Rectal smooth muscle tissue (tissue), 1 donor: Measurements from ENCODE around the gene CFAP100.

ENCODE experiments used
- H3K27ac ChIP-seq: one replicate; pipeline ENCODE4 v1.7.0; 2013; ENCODE audit warnings: low read depth, low read length, inconsistent platforms
- H3K27me3 ChIP-seq: one replicate; pipeline ENCODE4 v1.7.0; 2013; ENCODE audit warnings: low read length; ENCODE audit not compliant: control insufficient read depth, insufficient read depth
- H3K36me3 ChIP-seq: one replicate; pipeline ENCODE4 v1.7.0; 2013; ENCODE audit warnings: low read length; ENCODE audit not compliant: control insufficient read depth, insufficient read depth
- H3K4me1 ChIP-seq: one replicate; pipeline ENCODE4 v1.7.0; 2013; ENCODE audit warnings: low read length; ENCODE audit not compliant: control insufficient read depth, insufficient read depth
- H3K4me3 ChIP-seq: one replicate; pipeline ENCODE4 v1.7.0; 2013; ENCODE audit warnings: low read length
- H3K9ac ChIP-seq: one replicate; pipeline ENCODE4 v1.7.0; 2013; ENCODE audit warnings: low read length

CFAP100 gene

DNA sequence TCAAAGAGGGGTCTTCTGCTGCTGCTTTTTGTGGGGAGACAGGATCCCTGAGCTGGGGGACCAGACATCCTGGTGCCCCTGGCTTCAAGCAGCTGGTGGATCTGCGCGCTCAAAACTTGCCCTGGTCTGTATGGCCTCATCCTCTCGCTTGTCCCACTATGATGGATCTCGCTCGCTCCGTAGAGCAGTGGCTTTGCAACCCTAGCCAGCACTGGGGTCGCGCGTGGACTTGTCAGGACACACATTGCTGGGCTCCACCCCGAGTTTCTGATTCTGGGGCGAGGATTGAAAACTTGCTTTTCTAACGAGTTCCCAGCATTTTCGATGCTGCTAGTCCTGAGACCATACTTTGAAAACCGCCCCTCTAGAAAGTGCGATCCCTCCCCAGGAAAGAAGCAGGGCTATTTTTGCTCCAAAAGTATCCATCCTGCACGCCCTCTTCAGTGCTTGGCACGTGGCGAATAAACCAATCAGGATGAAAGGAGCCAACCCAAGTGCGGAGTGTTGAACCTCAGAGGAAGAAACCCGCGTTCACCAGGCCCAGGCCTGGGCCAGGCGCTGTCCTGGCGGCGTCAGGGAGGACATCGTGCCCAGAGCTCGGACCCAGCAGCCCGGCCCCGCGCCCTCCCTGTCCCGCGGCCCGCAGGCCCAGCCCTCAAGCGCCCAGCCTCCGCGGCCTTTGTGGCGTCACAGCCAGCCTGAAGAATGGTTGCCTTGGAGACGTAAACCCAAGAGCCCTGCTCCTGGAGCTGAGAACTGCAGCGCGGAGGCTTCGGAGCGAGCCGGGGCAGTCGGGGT, at the start of gene CFAP100:
Gene CFAP100 (plus strand): TSS at position 731 of the 798 bp plus-strand sequence. CDS start 1,092 bp downstream, outside the sequence.
- H3K9ac ChIP-seq, result no peak within 1 kb of the TSS
- H3K4me1 ChIP-seq, result no peaks in the 10 kb centered on the region
- H3K36me3 ChIP-seq, result no peaks in the 10 kb centered on the region
- no peak within 1 kb of the TSS for H3K27ac ChIP-seq
- H3K4me3 ChIP-seq, result peak within 1 kb of the TSS; percentile 46
- H3K27me3 ChIP-seq, result no peaks in the 10 kb centered on the region

DNA sequence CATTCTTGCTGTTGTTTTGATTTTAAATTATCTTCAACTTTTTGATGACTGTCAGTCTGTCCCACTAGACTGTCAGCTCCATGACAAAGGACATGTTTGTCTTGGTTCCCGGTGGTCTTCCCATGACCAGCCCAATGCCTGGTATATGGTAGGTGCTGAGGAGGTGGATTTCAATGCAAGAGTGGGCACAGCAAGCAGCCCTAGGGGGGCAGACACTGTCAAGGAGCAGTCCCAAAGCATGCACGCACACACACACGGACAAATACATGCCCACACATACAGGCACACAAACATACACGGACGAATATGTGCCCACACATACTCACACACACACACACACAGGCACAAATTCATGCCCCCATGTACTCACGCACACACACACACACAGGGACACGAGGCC, 49.5 kb upstream of the CFAP100 start:
- Histone ChIP-seq H3K9ac (no peak overlapping the region), H3K4me1 (no peaks in the 10 kb centered on the region)

DNA sequence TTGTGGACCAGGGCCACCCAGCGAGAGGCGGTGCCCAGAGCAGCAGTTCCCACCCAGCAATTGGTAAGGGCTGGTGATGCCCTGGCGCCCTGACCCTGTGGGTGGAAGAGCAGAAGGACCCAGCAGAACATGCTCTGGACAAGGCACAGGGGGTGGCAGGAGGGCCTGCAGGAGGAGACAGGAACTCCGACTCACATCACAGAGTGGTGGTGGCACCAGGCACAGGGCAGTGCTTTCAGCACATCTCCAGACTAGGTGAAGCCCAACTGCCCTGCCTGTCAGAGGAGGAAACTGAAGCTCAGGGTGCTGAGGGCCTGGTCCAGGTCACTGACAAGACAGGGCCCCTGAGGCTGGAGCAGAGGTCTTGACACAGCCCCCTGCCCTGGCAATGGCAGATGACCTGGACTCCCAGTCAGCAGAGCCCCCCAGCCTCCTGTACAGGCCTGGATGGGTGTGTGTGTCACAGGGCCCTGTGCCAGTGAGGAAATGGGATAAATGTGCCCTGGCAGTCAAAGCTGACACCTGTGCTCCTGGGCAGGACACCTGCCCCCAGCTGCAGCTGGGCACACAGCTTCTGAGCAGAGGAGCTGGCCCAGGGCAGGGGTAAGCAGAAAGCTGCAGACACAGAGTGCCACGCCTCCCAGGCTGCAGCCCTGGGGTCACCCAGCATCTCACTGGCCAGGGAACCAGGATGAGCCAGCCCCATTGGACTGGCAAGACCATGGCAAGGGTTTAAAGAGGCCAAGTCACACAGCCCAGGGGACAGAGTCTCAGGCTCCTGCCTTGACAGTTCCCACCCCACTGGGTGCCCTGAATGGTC, 48.9 kb upstream of the CFAP100 start:
- Histone ChIP-seq H3K27ac (no peak overlapping the region), H3K9ac (no peak overlapping the region), H3K4me1 (no peaks in the 10 kb centered on the region), H3K36me3 (no peaks in the 10 kb centered on the region), H3K27me3 (no peaks in the 10 kb centered on the region), H3K4me3 (no peak overlapping the region)

More for the DNA sequence above, 49.5 kb upstream of the CFAP100 start:
- no peaks in the 10 kb centered on the region for H3K27me3 ChIP-seq
- H3K27ac ChIP-seq, result no peak overlapping the region
- no peaks in the 10 kb centered on the region for H3K36me3 ChIP-seq
- H3K4me3 ChIP-seq, result no peak overlapping the region

DNA sequence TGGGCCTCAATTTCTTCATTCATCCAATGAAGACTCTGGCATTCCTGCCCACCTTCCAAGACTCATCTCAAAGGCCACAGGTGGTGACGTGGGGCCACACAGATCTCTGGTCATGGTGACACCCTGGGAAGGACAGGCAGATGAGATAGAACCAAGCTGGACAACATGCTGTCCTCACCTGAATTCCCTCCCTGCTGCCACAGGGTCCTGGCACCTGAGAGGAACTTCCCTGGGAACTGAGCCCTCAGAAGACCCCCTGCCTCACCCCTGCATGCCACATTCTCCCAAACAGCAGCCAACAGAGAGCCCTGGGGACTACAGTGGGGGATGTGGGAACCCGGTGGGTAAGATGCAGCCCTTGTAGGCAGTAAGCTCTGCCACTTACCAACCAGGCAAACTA, 48.2 kb upstream of the CFAP100 start:
- Histone ChIP-seq H3K27ac (no peak overlapping the region), H3K4me1 (no peaks in the 10 kb centered on the region)

DNA sequence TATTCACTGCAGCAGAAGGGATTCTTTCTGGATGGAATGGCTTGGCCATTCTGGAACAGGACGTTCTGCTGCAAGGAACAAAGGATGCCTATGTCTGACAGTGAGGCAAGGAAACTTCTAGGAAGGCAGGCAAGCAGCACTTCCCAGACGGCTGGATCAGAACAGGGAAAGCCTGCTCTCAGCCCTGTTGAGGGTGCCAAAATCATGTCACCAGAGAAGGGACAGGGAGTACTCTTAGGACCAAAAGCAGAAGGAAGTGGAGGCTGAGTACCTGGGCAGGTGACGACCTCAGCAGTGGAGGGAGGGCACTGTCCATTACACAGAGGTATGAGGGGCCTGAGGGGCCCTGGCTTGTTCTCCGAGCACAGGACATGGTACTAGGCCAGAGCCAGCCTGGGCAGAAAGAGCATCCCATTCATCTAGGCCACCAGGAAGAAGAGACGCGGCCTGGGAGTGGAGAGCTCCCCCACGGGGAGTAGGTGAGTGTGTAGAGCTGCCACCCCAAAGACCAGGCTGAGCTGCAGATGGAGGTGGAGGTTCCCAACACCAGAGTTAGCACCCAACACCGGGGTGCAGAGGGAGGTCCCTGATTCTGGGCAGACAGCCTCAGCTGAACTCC, 47.1 kb upstream of the CFAP100 start:
- H3K9ac ChIP-seq, result no peak overlapping the region
- no peaks in the 10 kb centered on the region for H3K4me1 ChIP-seq
- H3K36me3 ChIP-seq, result no peaks in the 10 kb centered on the region
- H3K27ac ChIP-seq, result peak overlapping the region; percentile 16
- H3K4me3 ChIP-seq, result no peak overlapping the region
- H3K27me3 ChIP-seq, result no peaks in the 10 kb centered on the region

More for the DNA sequence above, 48.2 kb upstream of the CFAP100 start:
- H3K36me3 ChIP-seq, result no peaks in the 10 kb centered on the region
- H3K27me3 ChIP-seq, result no peaks in the 10 kb centered on the region
- H3K9ac ChIP-seq, result no peak overlapping the region
- no peak overlapping the region for H3K4me3 ChIP-seq

DNA sequence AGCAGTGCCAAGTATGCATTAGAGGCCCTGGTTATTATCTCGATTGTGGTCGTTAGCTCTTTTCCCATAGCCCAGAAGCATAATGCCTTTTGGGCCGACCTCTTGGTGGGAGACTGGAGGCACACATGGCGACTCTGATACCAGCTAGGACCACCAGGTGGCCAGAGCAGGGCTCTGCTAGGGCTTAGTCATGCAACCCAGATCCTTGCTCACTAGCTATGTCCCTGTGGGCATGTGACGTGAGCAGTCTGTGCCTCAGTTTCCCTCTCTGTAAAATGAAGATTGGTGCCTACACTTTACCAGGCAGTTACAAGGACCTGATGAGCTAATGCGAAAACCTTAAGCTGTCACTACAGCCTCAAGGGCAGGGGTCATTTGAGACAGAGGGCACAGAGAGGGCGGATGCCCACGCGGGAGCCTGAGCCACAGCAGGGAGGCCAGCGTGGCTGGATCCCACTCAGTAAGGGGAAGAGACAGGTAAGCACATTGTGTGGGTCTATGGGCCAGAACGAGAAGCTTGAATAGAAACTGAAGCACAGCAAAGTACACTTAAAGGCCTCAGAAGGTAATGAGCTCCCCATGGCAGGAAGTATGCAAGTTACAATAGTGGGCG, 46.3 kb upstream of the CFAP100 start:
- Histone ChIP-seq H3K9ac (no peak overlapping the region), H3K36me3 (no peaks in the 10 kb centered on the region), H3K27ac (peak overlapping the region; percentile 16), H3K27me3 (no peaks in the 10 kb centered on the region), H3K4me3 (no peak overlapping the region), H3K4me1 (no peaks in the 10 kb centered on the region)

DNA sequence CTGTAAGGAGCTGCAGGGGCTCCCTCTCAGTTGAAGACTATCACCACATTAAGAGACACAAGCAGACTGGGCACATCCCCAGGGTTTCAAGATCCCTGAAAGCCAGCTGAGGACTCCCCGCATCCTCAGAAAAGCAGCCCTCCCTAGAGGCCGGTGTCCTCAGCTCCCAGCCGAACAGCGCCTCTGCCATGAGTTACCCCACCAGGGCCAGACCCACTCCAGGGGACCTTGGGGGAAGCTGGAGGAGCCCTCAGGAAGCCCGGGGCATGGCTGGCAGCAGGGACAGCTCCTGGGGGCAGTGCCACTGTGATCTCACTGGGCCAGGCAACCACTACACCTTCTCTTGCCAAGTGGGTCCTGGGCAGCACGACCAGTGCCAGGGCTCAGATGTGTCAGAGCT, 45.6 kb upstream of the CFAP100 start:
- Histone ChIP-seq H3K27me3 (no peaks in the 10 kb centered on the region), H3K36me3 (no peaks in the 10 kb centered on the region), H3K9ac (no peak overlapping the region), H3K4me3 (no peak overlapping the region), H3K27ac (no peak overlapping the region), H3K4me1 (no peaks in the 10 kb centered on the region)

DNA sequence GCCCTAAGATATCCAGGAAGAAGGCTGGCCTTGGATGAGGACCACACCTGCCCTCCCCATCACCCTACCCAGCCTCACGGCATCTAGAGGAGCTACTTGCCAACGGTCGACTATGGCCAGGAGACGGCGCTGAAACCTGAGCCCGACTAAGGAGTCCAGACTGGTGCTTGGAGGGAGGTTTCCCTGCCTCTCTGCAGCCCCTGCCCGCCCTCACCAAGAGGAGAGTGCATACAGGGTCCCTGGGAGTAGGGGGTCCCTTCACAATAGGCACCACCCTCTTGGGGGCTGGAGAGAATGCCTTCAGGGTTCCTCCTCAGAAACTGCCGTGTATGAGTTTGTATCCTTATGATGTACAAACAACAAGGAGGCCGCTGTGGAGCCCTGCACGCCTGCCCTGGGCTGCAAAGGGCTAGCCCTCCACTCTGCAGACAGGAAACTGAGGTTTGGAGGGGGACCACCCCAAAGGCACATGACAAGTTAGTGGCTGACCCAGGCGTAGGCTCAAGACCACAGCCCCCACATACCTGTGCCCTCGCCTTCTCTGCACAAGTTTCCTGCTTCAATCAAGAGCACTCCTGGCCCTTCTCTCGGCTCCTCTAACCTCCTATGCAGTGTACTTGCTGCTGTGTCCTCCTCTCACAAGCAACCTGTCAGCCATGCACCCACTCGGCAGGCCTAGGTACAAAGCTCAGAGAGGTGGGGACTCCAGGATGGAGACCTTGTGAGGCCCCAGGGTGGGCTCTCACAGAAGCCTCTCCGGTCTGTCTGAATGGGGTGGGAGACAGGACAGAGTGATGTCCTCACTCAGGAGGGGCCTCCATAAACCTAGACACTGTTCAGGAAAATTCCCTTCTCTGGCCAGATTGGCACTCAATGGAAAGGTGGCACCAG, 44.9 kb upstream of the CFAP100 start:
- no peak overlapping the region for H3K9ac ChIP-seq
- no peaks in the 10 kb centered on the region for H3K27me3 ChIP-seq
- H3K27ac ChIP-seq, result no peak overlapping the region
- H3K4me1 ChIP-seq, result no peaks in the 10 kb centered on the region
- no peaks in the 10 kb centered on the region for H3K36me3 ChIP-seq
- no peak overlapping the region for H3K4me3 ChIP-seq

DNA sequence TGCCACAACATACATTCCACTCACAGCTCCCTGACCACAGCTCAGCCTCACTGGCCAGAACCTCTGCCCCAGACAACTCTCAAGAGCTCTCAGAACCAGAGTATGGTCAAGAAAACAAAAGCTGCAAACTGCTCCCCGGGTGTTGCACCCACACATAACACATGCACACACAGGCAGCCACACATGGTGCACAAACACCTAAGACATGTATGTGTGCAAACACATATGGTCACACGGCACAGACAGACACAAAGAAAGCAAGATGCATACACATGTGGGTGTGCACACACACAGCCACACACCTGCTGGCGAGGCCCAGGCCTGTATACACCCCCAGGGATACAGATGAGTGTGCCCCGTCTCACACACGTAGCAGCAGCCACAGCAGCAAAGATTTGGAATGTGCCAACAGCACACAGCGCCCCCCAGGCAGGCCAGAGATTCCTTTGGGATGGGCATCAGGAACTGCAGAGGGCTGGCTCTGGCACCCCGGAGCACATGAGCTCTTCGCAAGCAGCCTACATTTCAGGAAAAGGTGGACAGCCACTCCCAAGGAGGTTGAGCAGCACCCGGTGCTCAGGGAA, 44.1 kb upstream of the CFAP100 start:
- Histone ChIP-seq H3K27me3 (no peaks in the 10 kb centered on the region), H3K36me3 (no peaks in the 10 kb centered on the region), H3K9ac (no peak overlapping the region), H3K27ac (no peak overlapping the region), H3K4me1 (peaks cover 3% of the 10 kb centered on the region), H3K4me3 (no peak overlapping the region)

DNA sequence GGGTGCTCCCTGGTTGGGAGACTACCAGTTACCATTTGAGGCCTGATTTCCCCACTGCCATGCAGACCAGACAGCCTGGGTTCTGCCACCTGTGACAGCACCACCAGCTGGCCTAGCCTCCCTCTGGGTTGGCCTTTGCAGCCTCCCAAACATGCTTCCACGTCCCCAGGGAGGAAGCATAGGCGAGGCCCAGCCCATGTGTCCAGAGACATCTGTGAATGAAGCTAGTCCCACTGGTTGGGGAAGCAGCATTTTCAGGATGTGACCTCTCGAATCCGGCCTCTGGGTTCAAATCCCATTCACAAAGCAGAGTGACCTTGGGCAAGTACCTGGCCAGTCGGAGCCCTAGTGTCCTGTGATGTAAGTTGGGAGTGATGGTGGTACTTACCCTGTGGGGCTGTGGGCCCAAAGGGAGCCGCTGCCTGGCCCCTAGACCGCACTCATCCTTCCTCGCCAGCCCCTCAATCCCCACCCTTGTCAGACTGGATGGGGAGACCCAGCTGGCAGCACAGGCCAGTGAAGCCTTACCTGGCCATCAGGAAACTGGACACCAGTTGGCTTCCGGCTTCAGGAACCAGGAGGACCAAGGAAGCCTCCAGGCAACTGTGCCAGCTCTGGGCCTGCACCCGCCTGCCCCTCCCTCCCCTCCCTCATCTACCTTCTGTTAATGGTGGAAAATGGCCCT, 43.5 kb upstream of the CFAP100 start:
- peaks cover 5% of the 10 kb centered on the region for H3K4me1 ChIP-seq
- H3K9ac ChIP-seq, result no peak overlapping the region
- no peaks in the 10 kb centered on the region for H3K36me3 ChIP-seq
- H3K27ac ChIP-seq, result no peak overlapping the region
- no peaks in the 10 kb centered on the region for H3K27me3 ChIP-seq
- no peak overlapping the region for H3K4me3 ChIP-seq
